GM10248 (cell line): ENCODE results near the gene SUFU.

Experiments
- CTCF ChIA-PET: fragments of 300-600 bp; sonication (Branson Sonifier 250); formaldehyde crosslinking; extraction: SDS; loops from one replicate; lab custom pipeline; 2021; ENCODE audit warnings: antibody characterized with exemption; lab: Yijun Ruan, JAX
- POLR2A ChIA-PET: fragments of 350-650 bp; sonication (Branson Sonifier 250); formaldehyde crosslinking; extraction: SDS; loops from one replicate; lab custom pipeline; 2020; ENCODE audit warnings: antibody characterized with exemption; lab: Yijun Ruan, JAX
- DNase-seq: peaks from one replicate; pipeline ENCODE4 v3.0.0; 2012; ENCODE audit errors: extremely low spot score
- CTCF ChIP-seq: IDR thresholded peaks from 2 replicates; pipeline ENCODE4 v1.5.1; 2012; ENCODE audit warnings: mild to moderate bottlenecking, low read depth; ENCODE audit errors: extremely low read depth, missing control alignments, control extremely low read depth

The SUFU gene

GRCh38 chr10:102600816-102601215 lies 97.0 kb downstream of the SUFU start:
- TF ChIP-seq CTCF: no peak
- no peak for DNase-seq
- ChIA-PET POLR2A (no interaction called here), CTCF (interaction anchor here (1.1 to 2.9 kb wide), 4 partner anchors 17 to 122 kb away, joined by 3 to 18 read pairs (median 5); partner anchors contain the start of gene ACTR1A)

GRCh38 chr10:102601639-102602038 lies 97.9 kb downstream of the SUFU start:
- CTCF ChIA-PET: interaction anchor here (0.8 to 2.9 kb wide), 6 partner anchors 10 to 123 kb away, joined by 4 to 18 read pairs (median 5); partner anchors contain the start of genes ACTR1A and SUFU
- POLR2A ChIA-PET: no interaction called here
- DNase-seq: no peak
- TF ChIP-seq CTCF: no peak

DNA sequence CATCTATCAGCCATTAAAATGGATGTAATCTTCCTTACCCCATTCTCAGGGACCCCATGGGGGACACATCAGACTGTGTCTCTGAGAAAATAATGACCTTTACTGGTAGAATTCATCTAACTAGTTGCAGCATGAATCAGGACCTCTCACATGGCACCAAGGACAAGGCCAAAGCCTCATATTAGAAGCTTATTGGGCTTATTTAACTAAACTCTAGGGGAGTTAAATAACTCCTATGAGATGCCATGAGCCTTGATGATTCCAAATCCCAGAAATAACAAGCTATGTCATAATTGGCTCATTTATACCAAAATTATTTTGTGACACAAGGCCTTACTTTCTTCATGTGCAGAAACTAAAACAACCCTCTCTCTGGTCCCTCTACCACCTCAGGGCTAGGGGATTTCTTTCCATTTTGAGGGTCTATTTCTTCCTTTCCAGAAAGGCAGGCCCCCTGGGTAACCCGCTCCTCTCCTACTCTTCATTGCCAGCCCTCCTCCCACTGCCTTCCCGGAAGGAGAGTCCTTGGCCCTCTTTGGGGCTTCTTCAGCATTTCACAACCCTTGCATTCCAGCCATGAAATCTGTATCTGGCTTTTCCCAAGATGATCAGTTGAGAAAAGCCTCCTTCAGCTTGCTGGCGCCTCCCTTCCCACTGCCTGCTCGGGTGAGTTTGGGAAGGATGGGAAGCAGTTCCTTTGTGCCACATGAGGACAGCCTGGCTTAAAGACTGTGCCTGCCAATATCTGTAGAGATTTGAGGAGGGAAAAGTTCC lies 98.7 kb downstream of the SUFU start:
- TF ChIP-seq CTCF: no peak
- ChIA-PET CTCF (interaction anchor here (0.8 to 2.9 kb wide), 5 partner anchors 9 to 100 kb away, joined by 4 to 18 read pairs (median 5); partner anchors contain the start of genes ACTR1A and SUFU), POLR2A (no interaction called here)
- DNase-seq: no peak

DNA sequence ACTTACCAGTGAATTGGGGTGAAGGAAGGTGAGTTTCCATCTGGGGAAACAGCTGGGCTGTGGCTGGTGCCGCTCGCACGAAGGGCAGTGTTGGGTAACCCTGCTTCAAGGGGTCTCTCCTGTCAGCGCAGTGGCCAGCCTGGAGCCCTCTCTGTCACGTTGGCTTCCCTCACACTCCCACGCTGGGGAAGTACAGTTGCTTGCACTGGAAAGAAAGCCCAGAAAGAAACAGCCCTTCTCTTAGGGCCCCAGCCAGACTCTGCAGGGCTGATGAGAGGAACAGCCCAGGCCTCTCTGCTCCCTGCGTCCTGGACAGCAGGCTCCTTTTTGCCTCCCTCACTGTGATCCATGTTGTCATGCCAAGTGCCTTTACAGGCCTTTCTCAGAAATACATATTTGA lies 100.2 kb downstream of the SUFU start:
- ChIA-PET POLR2A (no interaction called here), CTCF (interaction anchor here (1.3 to 2.0 kb wide), 2 partner anchors 8 to 142 kb away, joined by 4 to 6 read pairs; no protein-coding TSS in a partner anchor)
- DNase-seq: no peak
- TF ChIP-seq CTCF: no peak

DNA sequence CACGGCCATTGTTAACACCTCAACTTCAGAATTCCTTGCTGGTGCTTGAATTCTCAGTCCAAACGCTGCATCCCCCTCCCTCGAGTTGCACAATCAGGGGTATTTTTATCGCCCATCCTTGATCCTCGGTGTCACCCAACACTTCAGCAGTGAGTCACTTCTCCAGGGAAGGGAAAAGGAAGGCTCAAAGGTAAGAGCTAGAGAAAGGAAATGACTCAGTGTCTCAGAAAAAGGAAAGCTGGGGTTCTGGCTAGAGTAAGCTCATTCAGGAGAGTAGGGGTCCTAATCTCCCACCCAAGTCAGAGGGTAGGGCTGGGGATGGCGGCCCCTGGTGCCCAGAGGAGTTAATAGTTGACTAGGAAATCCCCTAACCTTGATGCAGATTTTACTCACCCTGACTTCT lies 100.7 kb downstream of the SUFU start:
- ChIA-PET POLR2A (no interaction called here), CTCF (interaction anchor here (0.7 to 2.0 kb wide), 4 partner anchors 9 to 143 kb away, joined by 3 to 7 read pairs (median 5); partner anchors contain the start of gene SUFU)
- DNase-seq: no peak
- TF ChIP-seq CTCF: no peak

- ChIA-PET CTCF (interaction anchor here (0.7 to 2.0 kb wide), 5 partner anchors 9 to 183 kb away, joined by 3 to 7 read pairs (median 4); partner anchors contain the start of gene SUFU), POLR2A (no interaction called here)
- no peak for DNase-seq
- TF ChIP-seq CTCF: no peak
Measured at GRCh38 chr10:102605712-102606111, 101.9 kb downstream of the SUFU start.
